Activated CD8-positive, alpha-beta memory T cell treated with anti-CD3 and anti-CD28 coated beads, Interleukin-2, amount 50 U/mL, for 4 hours (primary cell): Measurements from ENCODE around the gene SST.
A peak's percentile ranks its signal among the peaks of the same experiment; 100 is the strongest.
"Not testable (repeated sequence)": the region's sequence is repeated elsewhere in the genome, so short reads cannot be mapped to it uniquely, and the experiment has no call there.

Experiments used
- DNase-seq: peaks from one replicate; pipeline ENCODE4 v3.0.0-alpha.2; 2020

SST gene

GRCh38 chr3:187681756-187682155 lies 11.6 kb upstream of the SST start:
- not testable (repeated sequence) for DNase-seq

GRCh38 chr3:187679638-187680396 lies 9.6 kb upstream of the SST start:
- DNase-seq, result peak; percentile 63

- no peak for DNase-seq
These were observed 8.6 kb upstream of the SST start for GRCh38 chr3:187678726-187679268.

GRCh38 chr3:187677604-187678003 lies 7.4 kb upstream of the SST start:
- no peak for DNase-seq

- no peak for DNase-seq
These were observed 2.8 kb upstream of the SST start for GRCh38 chr3:187673012-187673411.

GRCh38 chr3:187667526-187667925 lies 2.7 kb downstream of the SST start:
- DNase-seq, result no peak

- DNase-seq, result no peak
These were observed 4.3 kb downstream of the SST start for GRCh38 chr3:187665764-187666402.

- no peak for DNase-seq
These were observed 5.2 kb downstream of the SST start for GRCh38 chr3:187665010-187665409.

GRCh38 chr3:187662848-187663409 lies 7.3 kb downstream of the SST start:
- DNase-seq, result no peak

GRCh38 chr3:187661267-187661666 lies 8.9 kb downstream of the SST start:
- no peak for DNase-seq

- no peak for DNase-seq
These were observed 18.9 kb downstream of the SST start for GRCh38 chr3:187651282-187651681.

- DNase-seq, result no peak
These were observed 22.0 kb downstream of the SST start for GRCh38 chr3:187648177-187648576.

- no peak for DNase-seq
These were observed 23.1 kb downstream of the SST start for GRCh38 chr3:187646906-187647660.

GRCh38 chr3:187645379-187645778 lies 24.8 kb downstream of the SST start:
- not testable (repeated sequence) for DNase-seq

- no peak for DNase-seq
These were observed 27.3 kb downstream of the SST start for GRCh38 chr3:187642861-187643260.

- DNase-seq, result no peak
These were observed 28.7 kb downstream of the SST start for GRCh38 chr3:187641320-187642016.

- no peak for DNase-seq
These were observed 29.6 kb downstream of the SST start for GRCh38 chr3:187640569-187641059.

- no peak for DNase-seq
These were observed 30.1 kb downstream of the SST start for GRCh38 chr3:187639927-187640568.

GRCh38 chr3:187636528-187636927 lies 33.7 kb downstream of the SST start:
- no peak for DNase-seq

- no peak for DNase-seq
These were observed 39.8 kb downstream of the SST start for GRCh38 chr3:187630404-187630803.

- no peak for DNase-seq
These were observed 40.5 kb downstream of the SST start for GRCh38 chr3:187629711-187630110.

- no peak for DNase-seq
These were observed 42.0 kb downstream of the SST start for GRCh38 chr3:187628169-187628568.
